Upper lobe of left lung (tissue), 4 donors: ENCODE measurements around the gene PPP6R2.

Experiments used
- CTCF ChIP-seq, 6 experiments: fragments of 450-650 bp in 4 of 6; fragments of 200-600 bp in 2 of 6; sonication (generic) in 2 of 6; IDR thresholded peaks; one replicate each; pipeline ENCODE4 v1.5.1; 2016 to 2019; ENCODE audit warnings: antibody characterized with exemption in 6 of 6
- EP300 ChIP-seq, 4 donors: sonication (generic); formaldehyde crosslinking; IDR thresholded peaks; one replicate each; pipeline ENCODE4 v1.5.1; 2017; ENCODE audit warnings: antibody characterized with exemption in 4 of 4, control low read depth in 2 of 4

DNA sequence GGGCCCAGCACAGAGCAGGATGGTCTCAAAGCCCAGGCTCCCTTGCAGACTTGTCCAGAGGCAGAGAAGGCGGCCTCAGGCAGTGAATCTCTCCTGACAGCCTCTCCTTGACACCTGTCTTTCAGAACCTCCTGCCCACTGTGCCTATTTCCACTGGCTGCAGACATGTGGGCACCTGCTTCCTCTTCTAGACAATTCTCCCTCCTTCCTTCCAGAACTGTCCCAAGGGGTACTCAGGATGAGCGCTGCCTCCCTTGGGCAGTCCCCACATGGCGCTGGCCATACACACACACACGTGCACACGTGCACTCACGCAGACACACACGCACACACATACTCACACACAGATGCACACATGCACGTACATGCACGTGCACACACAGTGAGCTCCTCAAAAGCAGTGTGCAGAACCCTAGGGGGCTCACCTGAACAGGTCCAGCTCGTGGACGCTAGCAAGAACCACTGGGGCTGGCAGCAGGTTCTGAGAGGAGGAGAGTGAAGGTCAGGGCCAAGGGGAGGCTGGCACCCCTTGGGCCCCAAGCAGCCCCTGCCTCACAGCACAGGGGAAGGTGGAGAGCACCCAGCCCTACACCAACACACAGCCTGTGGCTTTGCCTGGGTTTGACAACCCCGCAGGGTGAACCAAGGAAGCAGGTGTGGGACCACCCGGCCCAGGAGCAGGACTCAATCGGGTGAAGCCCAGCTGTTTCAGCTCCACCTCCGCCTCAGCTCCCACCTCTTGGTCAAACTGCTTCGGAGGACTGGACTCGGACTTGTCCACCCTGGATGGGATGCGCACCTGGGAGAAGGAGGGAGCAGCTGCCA, 27.6 kb upstream of the PPP6R2 start:
- TF ChIP-seq CTCF (IDR thresholded peaks at IDR 0.05) (no peak), EP300 (IDR thresholded peaks at IDR 0.05) (no peak)
